Right lobe of liver (tissue), 6 donors: ENCODE results near the gene SYT11. TPM values are rescaled to one million over a fixed set of nuclear protein-coding genes. Genes with fewer than 3 reads are reported as not detected.
A peak's percentile ranks its signal among the peaks of the same experiment; 100 is the strongest.
"Not testable (repeated sequence)": the region's sequence is repeated elsewhere in the genome, so short reads cannot be mapped to it uniquely, and the experiment has no call there.

ENCODE experiments used
- ATAC-seq, 4 donors: fragments of 200-7000 bp; cut with Tn5 transposase; one replicate each; pipeline ENCODE4 v1.9.1; 2020; ENCODE audit warnings: mild to moderate bottlenecking in 4 of 4, moderate library complexity in 4 of 4
- DNase-seq, 3 donors: peaks; one replicate each; pipeline ENCODE4 v3.0.0-alpha.2; 2020
- H3K27ac ChIP-seq, 3 donors: fragments of 200-600 bp; one replicate each; pipeline ENCODE4 v1.8.0; 2022
- H3K27me3 ChIP-seq, 2 donors: fragments of 200-600 bp; one replicate each; pipeline ENCODE4 v1.8.0; 2022
- H3K36me3 ChIP-seq, 4 donors: fragments of 200-600 bp; sonication (generic) in 1 of 4; one replicate each; pipeline versions ENCODE4 v1.5.1 to v1.8.0; 2017 to 2022; ENCODE audit warnings: control low read depth in 1 of 4
- H3K4me1 ChIP-seq, 4 donors: fragments of 200-600 bp; sonication (generic) in 1 of 4; one replicate each; pipeline versions ENCODE4 v1.5.1 to v1.8.0; 2017 to 2022; ENCODE audit warnings: control low read depth in 1 of 4
- H3K4me3 ChIP-seq, 3 donors: fragments of 200-600 bp; one replicate each; pipeline ENCODE4 v1.8.0; 2022
- H3K9me3 ChIP-seq, 4 donors: fragments of 200-600 bp; sonication (generic) in 1 of 4; one replicate each; pipeline versions ENCODE4 v1.5.1 to v1.8.0; 2017 to 2022; ENCODE audit warnings: control low read depth in 1 of 4
- CTCF ChIP-seq, 4 donors: fragments of 200-600 bp in 3 of 4; fragments of 450-650 bp in 1 of 4; IDR thresholded peaks; one replicate each; pipeline versions ENCODE4 v1.5.1 to v1.8.0; 2016 to 2022; ENCODE audit warnings: antibody characterized with exemption in 4 of 4, mild to moderate bottlenecking in 2 of 4
- POLR2A ChIP-seq: fragments of 450-650 bp; IDR thresholded peaks from one replicate; pipeline ENCODE4 v1.6.1; 2017; ENCODE audit warnings: antibody characterized with exemption, mild to moderate bottlenecking
- WGBS: methylation state at CpG from one replicate; pipeline ENCODE4 v1.1.6; 2018; ENCODE audit warnings: low coverage, low lambda C conversion rate; ENCODE audit not compliant: insufficient coverage; ENCODE audit errors: missing lambda C conversion rate; 5-methylcytosine and 5-hydroxymethylcytosine counted together
- intact Hi-C, 2 donors: fragments of 100-400 bp; cut with DNase I; formaldehyde crosslinking; loops; one replicate each; pipeline versions ENCODE4 v1.11.2 to v1.14.1; 2022
- total RNA-seq, 6 experiments: library from RNA; depleted of rRNA in 2 of 6; stranded (reverse); fragments of >200 nt in 2 of 6; fragmentation: NEBNext Ultra II Directional in 3 of 6; extraction: Animal tissue kit (Norgen Biotek cat#: 25700) in 3 of 6; gene quantifications; one replicate each; pipeline versions ENCODE4 v1.1.0 to v1.2.4, GENCODE V29; 2016 to 2023
- donor health status: DM: no; HTN: yes; CAD: no.
- donor health status: DM: no; HTN: no; CAD: no.
- donor health status: DM: no; HTN: no; CAD: no.
- donor health status: DM: no; HTN: yes; CAD: no.
- donor health status: DM: no; HTN: yes; CAD: no.

SYT11 gene
- total RNA-seq, 6 experiments from 2014 or later, result 0.46 to 1.5 (median 0.73) TPM

- Histone ChIP-seq H3K27ac (no peak overlapping the region), H3K27me3 (no peaks in the 10 kb centered on the region), H3K4me1 (no peaks in the 10 kb centered on the region), H3K4me3 (no peak overlapping the region), H3K9me3 (no peaks in the 10 kb centered on the region), H3K36me3 (peaks cover 0 to 21% (median 5%) of the 10 kb centered on the region in 4 donors)
- intact Hi-C loops, result no loop called here
- DNase-seq (peak in 1 of 3 donors; percentile 13), ATAC-seq (no peak)
- 87% methylated on average over 4 of the region's 4 CpGs for WGBS
- TF ChIP-seq CTCF (IDR thresholded peaks at IDR 0.05), result no peak
- TF ChIP-seq POLR2A, result no peak
These were observed 31.9 kb upstream of the SYT11 start for GRCh38 chr1:155827450-155827849.

DNA sequence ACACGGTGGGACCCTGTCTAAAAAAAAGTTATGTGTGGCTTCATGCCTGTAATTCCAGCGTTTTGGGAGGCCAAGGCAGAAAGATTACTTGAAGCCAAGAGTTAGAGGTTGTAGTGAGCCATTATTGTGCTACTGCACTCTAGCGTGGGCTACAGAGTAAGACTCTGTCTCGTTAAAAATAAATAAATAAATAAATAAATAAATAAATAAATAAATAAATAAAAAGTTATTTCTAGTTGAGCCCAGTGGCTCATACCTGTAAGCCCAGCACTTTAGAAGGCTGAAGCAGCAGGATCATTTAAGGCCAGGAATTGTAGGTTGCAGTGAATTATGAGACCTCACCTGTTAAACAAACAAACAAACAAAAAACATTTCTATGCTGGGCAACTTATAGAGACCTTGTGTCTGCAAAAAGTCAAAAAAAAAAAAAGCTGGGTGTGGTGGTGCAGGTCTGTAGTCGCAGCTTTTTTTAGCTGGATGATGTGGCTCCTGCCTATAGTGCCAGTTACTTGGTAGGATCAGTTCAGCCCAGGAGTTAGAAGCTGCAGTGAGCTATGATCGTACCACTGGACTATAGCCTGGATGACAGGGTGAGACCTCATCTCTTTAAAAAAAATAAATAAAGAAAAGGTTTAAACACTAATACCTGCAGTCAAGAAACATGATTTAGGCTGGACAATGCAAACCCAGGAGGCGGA, 27.9 kb upstream of the SYT11 start:
- H3K36me3 ChIP-seq, result peaks cover 0 to 4% (median 0%) of the 10 kb centered on the region in 4 donors
- no peaks in the 10 kb centered on the region for H3K9me3 ChIP-seq
- DNase-seq (no peak), ATAC-seq (no peak)
- H3K4me1 ChIP-seq, result no peaks in the 10 kb centered on the region
- intact Hi-C loops, result no loop called here
- TF ChIP-seq CTCF (IDR thresholded peaks at IDR 0.05) (no peak), POLR2A (no peak)
- H3K4me3 ChIP-seq, result no peak overlapping the region
- WGBS, result 94% methylated on average over 7 of the region's 7 CpGs
- no peaks in the 10 kb centered on the region for H3K27me3 ChIP-seq
- H3K27ac ChIP-seq, result no peak overlapping the region

- intact Hi-C loops, result no loop called here
- H3K4me3 ChIP-seq, result no peak overlapping the region
- H3K27ac ChIP-seq, result no peak overlapping the region
- no peaks in the 10 kb centered on the region for H3K36me3 ChIP-seq
- DNase-seq, result no peak
- H3K27me3 ChIP-seq, result no peaks in the 10 kb centered on the region
- 60% methylated on average over 1 of the region's 1 CpG for WGBS
- no peak for TF ChIP-seq POLR2A
- no peak for TF ChIP-seq CTCF (IDR thresholded peaks at IDR 0.05)
- ATAC-seq, result no peak
- no peaks in the 10 kb centered on the region for H3K9me3 ChIP-seq
- no peaks in the 10 kb centered on the region for H3K4me1 ChIP-seq
These were observed 25.6 kb upstream of the SYT11 start for GRCh38 chr1:155833665-155834295.

DNA sequence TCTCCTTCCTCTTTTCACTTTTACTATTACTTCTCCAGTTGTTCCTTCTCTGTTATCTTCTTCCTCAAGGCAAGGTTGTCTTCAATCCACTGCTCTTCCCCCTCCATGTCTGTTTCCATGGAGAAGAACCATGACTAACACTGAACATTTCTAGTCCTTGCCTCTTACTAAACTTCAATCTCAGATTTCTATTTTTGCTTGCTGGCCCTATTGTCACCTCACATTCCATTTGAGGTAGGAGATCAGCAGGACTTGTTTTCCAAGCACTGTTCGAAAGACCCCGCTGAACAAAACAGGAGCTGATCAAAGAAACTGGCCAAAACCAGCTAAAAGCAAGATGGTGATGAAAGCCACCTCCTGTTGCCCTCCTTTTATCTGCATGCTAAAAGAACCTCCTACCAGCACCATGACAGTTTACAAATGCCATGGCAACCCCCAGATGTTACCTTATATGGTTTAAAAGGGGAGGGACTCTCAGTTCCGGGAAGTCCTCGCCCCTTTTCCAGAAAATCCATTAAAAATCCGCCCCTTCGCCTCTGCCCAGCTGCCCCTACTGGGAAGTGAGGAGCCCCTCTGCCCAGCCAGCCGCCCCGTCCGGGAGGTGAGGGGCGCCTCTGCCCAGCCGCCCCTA, 25.0 kb upstream of the SYT11 start:
- DNase-seq, result no peak

DNA sequence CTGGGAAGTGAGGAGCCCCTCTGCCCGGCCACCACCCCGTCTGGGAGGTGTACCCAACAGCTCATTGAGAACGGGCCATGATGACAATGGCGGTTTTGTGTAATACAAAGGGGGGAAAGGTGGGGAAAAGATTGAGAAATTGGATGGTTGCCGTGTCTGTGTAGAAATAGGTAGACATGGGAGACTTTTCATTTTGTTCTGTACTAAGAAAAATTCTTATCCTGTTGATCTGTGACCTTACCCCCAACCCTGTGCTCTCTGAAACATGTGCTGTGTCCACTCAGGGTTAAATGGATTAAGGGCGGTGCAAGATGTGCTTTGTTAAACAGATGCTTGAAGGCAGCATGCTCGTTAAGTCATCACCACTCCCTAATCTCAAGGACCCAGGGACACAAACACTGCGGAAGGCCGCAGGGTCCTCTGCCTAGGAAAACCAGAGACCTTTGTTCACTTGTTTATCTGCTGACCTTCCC, 24.4 kb upstream of the SYT11 start:
- H3K36me3 ChIP-seq, H3K4me1 ChIP-seq, intact Hi-C loops, H3K4me3 ChIP-seq, ATAC-seq, H3K9me3 ChIP-seq, H3K27me3 ChIP-seq, DNase-seq, H3K27ac ChIP-seq: not testable (repeated sequence)
- WGBS, result 55% methylated on average over 2 of the region's 9 CpGs

More for the DNA sequence above, 25.0 kb upstream of the SYT11 start:
- TF ChIP-seq CTCF (IDR thresholded peaks at IDR 0.05), result no peak
- no peak for TF ChIP-seq POLR2A
- Histone ChIP-seq H3K9me3 (no peaks in the 10 kb centered on the region), H3K36me3 (no peaks in the 10 kb centered on the region), H3K27ac (no peak overlapping the region), H3K27me3 (no peaks in the 10 kb centered on the region), H3K4me1 (no peaks in the 10 kb centered on the region), H3K4me3 (no peak overlapping the region)
- intact Hi-C loops, result no loop called here
- WGBS, result 82% methylated on average over 7 of the region's 11 CpGs
- no peak for ATAC-seq
